GM18508 (cell line): ENCODE data around the gene TOMM20.

Experiments used
- ATAC-seq: cut with Tn5 transposase; IDR thresholded peaks from one replicate; pipeline ENCODE4 v1.9.1; 2021; ENCODE audit warnings: moderate number of reproducible peaks; ENCODE audit not compliant: insufficient read depth, unreplicated experiment

Gene TOMM20

DNA sequence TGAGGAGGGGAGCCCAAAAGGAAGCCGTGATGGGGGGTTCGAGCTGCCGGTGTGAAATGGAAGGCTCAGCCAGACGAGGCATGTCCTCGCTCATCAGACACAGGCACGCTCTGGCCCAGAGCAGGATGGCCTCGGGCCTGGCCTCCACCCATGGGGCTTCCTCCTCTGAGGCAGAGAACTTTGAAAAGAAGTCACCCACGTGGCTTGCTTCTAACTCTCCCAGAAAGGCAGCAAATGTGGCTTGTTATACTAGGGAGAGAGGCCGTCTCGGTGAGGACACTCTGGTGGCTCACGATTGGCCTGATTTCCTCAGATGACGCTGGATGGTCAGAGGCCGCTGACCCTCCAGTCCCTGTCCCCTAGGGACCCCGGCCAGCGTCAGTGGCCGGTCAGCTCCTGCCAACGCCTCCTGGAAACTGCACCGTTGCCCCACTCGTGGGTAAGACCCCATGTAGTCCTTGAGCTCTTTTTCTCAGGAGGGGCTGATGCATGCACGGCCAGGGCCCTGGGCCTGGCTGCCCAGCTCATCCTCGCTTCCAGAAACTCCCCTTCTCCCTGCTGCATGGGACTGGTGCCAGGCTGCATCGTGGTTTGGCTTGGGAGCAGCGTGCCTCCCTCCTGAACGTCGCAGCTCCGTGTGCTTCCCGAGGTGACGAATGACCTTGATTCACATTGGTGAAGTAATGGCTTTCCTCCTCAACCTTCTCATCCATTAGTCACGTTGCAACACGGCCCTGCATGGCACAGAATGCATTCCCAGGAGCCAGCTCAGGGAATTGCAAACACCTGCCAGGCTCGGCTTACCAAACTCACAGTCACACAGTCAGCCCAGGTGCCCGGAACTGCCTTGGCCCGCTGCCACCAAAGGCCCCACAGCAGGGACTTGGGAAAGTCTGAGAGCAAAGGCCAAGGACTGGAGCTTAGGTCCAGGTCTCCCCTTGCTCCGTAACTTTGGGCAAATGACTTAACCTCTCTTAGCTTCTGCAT, 58.8 kb downstream of the TOMM20 start:
- no peak for ATAC-seq

DNA sequence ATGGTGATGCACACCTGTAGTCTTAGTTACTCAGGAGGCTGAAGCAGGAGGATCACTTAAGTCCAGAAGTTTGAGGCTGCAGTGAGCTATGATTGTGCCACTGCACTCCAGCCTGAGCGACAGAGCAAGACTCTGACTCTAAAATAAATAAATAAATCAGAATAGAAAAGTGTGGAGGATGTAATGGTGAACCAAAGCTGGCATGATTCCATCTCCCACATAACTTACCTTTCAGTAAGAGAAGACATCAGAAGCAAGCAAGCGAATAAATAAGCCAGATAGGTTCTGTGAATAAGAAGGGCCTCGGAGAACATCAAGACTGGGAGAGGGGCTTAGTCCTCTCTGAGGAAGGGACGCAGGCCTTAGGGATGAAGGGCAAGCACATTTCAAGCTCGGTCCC, 59.5 kb downstream of the TOMM20 start:
- ATAC-seq, result no peak

DNA sequence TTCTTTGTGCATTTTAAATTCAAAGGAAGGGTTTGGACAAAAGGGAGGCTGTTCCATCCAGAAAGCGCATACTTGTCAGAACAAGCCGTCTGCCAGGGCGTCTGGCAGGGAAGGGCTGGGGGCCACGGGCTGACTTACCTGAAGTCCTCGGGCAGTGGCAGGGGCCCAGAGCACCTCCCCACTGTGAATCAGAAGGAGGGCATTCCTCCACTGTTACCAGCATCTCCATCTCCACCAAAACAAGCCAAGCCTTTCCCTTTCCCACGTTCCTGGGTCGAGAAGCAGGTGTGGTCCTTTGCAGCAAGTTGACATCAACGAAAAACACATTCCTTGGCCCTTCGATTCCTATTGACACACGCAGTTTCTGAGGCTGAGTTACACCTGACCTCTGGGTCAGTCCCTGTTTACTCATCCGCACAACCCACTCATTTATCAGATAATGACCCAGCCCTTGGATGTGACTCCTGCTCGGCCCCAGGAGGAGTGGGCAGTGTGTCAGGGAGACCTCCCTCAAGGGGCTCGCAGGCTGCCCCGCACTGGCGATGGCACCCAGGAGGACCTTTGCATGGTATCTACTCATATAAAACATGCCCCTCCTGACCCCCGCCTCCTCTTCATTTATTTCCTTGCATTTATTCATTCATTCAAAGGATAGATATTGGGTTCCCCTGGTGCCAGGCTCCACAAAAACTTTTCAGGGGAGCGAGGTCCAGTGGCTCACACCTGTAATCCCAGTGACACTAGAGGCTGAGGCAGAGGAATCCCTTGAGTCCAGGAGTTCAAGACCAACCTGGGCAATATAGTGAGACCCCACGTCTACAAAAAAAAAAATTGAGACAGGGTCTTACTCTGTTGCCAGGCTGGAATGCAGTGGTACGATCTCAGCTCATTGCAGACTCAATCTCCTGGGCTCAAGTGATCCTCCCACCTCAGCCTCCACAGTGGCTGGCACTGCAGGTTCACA, 60.2 kb downstream of the TOMM20 start:
- no peak for ATAC-seq

DNA sequence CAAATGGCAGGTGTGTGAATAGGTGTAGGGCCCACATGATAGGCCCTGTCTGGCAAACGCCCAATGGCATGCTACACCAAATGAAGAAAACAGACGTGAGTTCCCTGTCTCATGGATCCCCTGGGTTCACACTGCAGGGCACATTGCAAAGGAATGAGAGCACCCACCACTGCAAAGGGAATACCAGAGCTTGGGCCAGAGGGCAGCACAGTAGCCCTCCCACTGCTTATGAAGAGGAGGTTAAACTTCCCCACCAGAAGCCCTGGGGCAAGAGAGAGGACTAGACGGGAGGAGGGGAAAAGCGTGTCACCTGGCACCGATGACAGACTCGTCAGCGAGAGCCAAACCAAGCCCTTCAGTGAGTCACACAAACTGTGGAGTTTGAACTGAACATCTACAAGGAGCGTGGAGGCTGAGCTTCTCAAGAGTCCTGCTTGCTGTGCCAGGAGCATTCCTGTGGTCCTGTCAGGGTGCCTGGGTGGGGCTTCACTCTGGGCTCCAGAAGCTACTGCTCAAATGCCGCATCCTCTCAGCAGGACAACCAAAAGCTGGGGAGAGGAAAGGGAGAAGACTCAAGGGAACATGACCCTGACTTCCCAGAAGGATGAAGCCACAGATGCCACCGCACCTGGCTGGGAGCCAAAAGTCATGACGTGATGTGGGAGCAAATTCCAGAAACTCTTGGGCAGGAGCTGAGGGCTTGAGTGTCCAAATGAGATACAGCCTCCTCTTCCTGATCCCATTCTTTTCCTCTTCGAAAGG, 61.1 kb downstream of the TOMM20 start:
- ATAC-seq, result no peak

DNA sequence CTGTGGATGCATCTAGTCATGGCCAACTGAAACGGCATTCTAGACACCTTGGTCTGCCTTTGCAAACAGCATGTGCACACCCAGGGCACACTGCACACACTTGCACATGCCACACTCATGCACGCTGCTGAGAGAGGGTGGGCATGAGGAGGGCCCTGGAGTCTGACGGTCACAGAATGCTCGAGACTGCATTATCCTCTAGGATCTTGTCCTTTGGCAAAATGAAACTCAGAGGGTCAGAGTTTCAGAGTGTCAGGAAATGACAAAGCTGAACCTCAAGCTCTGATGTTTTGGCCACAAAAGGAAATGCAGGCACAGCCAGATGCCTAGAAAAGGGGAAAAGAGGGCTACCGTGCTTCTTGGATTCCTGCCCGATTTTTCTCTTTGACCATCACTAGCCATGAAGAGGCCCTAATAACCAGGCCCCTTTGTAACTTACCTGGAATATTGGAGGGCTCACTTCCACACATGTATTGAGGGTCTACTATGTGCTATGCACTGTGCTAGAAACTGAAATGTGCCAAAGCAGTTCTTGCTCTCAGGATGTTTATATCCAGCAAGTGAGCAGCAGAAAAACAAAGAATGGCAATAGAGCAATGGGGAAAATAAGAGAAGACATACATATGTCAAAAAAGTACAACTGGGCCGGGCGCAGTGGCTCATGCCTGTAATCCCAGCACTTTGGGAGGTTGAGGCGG, 65.4 kb downstream of the TOMM20 start:
- no peak for ATAC-seq

DNA sequence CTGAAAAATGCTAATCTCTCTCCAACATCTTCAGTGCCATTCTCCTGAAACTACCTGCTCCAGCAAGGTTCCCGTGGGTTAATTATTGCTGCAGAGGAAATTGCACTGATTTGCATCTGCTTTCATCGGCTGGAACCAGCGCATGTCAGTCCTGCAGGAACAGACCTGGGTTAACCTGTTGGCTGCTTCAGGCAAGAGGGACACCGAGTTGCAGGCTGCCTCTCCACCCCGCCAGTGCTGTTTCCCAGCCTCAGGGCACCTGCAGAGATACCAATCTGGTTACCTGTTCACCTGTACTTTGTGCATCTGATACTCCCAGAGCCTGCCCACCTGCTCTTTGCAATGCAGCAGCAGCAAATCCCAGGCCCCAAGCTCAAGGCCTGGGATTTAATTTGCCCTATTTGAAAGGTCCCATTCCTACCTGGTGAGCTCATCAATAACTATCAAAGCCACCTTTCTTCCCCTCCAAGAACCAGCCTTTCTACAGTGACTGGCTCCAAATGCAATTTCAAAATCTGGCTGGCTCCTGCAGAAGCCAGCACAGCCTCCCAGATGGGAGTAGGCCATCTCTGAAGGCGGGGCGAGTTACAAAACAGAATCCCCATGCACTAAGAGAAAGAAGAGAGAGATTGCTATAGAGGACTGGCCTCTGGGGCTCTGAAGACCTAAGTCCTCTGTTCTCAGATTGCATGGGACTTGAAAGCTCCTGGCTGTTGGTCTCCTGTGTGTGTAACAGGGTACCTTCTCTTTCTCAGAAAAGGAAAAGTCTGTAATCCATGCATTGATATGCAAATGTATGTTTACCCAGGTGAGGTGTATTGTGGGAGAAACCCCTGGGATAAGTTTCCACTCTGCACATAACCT, 67.8 kb downstream of the TOMM20 start:
- ATAC-seq, result no peak
